ENCODE results near the gene INCA1.
A peak's percentile ranks its signal among the peaks of the same experiment; 100 is the strongest.
"Not testable (repeated sequence)": the region's sequence is repeated elsewhere in the genome, so short reads cannot be mapped to it uniquely, and the experiment has no call there.

INCA1 gene

GRCh38 chr17:4997302-4998026 lies at the start of gene INCA1, which contains the start of gene KIF1C:
Gene INCA1 (minus strand): TSS chr17:4997522. CDS start chr17:4994437, 3,085 bp downstream.
Gene KIF1C (plus strand): TSS chr17:4997950. CDS start chr17:5000247, 2,297 bp downstream.
- DNase-seq, result peak; percentile 89

- no peak for DNase-seq
Measured at GRCh38 chr17:5045496-5045895, 48.2 kb upstream of the INCA1 start.

DNA sequence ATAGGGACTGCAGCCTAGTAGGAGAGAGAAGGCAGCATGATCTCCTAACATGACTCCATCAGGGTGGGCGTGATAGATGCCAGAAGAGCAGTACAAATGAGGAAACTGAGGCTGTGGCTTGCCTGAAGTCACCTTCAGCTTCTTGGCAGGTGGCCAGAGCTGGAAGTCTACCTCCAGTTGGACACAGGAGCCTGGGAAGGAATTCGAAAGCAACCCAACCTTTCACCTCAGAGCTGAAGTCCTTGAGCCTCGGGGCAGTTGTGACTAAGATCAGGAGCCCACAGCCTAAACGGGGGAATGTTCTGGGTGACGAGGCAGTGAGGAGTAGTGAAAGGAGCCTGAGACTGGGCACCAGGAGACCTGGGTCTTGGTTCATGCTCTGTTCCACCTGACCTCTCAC lies 47.3 kb upstream of the INCA1 start:
- DNase-seq, result no peak

GRCh38 chr17:5043524-5043923 lies 46.2 kb upstream of the INCA1 start:
- no peak for DNase-seq

GRCh38 chr17:5042157-5043022 lies 45.1 kb upstream of the INCA1 start:
- DNase-seq, result no peak

GRCh38 chr17:5035315-5035714 lies 38.0 kb upstream of the INCA1 start, which contains the start of gene SLC52A1:
Gene SLC52A1 (minus strand): TSS chr17:5035426. CDS start chr17:5034606, 820 bp downstream.
- DNase-seq, result no peak

DNA sequence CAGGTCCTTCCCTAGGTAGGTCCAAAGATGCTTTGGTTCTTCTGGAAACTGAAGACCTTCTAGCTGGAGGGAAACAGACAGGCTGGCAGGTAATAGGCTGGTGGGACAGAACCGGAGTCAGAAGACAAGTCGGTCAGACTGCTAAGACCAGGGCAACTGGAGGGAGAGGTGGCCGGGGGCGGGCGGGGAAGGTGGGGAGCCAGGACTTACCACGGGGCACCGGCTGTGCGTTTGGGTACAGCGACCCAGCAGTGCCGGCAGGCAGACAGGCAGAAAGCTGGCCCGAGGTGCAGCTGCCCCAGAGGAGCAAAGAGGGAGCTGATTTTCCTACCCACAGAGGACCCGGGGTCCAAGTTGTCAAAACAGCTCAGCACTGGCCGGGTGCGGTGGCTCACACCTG lies 37.3 kb upstream of the INCA1 start:
- DNase-seq, result no peak

DNA sequence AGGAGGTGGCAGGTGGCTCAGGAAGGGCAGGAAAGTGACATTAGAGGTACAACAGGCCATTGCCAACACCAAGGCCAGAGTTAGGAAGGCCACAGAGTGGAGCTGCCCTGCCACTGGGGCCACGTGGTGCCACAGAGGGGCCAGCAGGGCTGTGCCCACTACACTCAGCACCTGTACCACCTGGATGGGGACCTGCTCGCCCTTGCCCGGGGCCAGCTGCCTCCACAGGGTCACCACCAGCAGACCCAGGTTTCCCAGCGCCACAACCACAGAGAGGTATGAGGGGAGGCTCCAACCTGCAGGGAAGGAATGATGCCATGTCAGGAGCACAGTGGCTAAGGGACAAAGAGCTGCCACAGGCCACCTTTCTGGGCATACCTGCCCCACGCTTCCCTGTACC lies 36.7 kb upstream of the INCA1 start:
- no peak for DNase-seq

DNA sequence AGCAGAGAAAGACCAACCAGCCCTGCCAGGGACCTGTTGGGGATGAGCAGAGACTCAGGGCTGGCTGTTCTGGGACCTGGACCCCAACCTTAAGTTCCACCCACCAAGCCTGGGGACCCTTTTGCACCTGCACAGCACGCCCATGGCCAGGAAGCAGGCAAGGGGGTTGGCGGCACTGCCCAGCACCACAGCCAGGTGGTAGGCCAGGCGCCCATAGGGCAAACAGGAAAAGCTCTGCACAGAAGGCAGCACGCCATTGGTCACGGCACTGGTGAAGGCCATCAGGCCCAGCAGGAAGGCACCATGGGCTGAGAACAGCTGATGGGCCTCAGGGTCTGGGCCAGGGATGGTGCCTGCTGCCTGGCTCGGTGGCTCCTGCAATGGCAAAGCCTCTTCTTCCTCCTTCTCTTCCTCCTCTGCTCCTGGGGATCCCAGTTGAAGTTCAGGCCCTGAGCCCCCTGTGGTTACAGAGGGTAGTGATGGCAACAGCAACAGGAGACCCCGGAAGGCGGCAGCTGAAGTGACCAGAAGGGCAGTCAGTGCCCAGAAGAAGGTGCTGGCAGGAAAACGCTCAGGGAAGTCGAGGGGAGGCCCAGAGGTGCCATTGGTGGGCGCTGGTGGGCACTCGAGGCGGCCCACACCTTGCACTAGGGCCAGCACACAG lies 36.2 kb upstream of the INCA1 start:
- no peak for DNase-seq

- DNase-seq, result no peak
Measured at GRCh38 chr17:5032865-5033264, 35.5 kb upstream of the INCA1 start.

- DNase-seq, result peak; percentile 77
Measured at GRCh38 chr17:5031365-5032082, 34.2 kb upstream of the INCA1 start.

DNA sequence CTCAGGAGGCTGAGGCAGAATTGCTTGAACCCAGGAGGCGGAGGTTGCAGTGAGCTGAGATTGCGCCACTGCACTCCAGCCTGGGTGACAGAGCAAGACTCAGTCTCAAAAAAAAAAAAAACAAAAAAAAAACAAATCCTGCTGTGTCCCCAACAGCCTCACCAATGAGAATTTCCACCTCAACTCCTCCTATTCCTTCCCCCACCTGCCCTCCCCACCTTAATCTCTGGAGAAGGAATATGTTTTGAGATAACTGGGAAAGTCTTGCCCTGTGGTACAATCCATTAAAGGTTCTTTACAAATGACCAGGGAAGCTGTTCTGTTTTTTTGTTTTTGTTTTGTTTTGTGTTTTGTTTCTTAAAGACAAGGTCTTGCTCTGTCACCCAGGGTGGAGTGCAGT lies 32.8 kb upstream of the INCA1 start:
- DNase-seq, result not testable (repeated sequence)

GRCh38 chr17:5027916-5028315 lies 30.6 kb upstream of the INCA1 start:
- no peak for DNase-seq

DNA sequence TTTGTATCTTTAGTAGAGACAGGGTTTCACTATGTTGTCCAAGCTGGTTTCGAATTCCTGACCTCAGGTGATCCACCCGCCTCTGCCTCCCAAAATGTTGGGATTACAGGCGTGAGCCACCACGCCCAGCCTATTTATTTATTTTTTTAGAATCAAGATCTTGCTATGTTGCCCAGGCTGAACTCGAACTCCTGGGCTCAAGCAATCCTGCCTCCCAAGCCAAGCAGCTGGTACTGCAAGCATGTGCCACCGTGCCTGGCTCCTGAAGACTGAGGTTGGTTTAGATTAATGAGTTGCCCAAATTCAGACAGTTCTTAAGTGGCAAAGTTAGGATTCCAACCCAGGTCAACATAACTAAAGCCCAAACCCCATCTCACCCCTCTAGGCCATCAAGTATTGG lies 30.0 kb upstream of the INCA1 start:
- DNase-seq, result no peak

GRCh38 chr17:5024604-5025003 lies 27.3 kb upstream of the INCA1 start:
- no peak for DNase-seq

DNA sequence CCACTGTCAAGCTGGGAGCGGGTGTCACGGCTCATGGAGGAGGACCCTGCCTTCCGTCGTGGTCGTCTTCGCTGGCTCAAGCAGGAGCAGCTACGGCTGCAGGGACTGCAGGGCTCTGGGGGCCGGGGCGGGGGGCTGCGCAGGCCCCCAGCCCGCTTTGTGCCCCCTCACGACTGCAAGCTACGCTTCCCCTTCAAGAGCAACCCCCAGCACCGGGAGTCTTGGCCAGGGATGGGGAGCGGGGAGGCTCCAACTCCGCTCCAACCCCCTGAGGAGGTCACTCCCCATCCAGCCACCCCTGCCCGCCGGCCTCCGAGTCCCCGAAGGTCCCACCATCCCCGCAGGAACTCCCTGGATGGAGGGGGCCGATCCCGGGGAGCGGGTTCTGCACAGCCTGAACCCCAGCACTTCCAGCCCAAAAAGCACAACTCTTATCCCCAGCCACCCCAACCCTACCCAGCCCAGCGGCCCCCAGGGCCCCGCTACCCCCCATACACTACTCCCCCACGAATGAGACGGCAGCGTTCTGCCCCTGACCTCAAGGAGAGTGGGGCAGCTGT lies 26.3 kb upstream of the INCA1 start:
- no peak for DNase-seq

- no peak for DNase-seq
Measured at GRCh38 chr17:5022171-5022711, 24.9 kb upstream of the INCA1 start.

DNA sequence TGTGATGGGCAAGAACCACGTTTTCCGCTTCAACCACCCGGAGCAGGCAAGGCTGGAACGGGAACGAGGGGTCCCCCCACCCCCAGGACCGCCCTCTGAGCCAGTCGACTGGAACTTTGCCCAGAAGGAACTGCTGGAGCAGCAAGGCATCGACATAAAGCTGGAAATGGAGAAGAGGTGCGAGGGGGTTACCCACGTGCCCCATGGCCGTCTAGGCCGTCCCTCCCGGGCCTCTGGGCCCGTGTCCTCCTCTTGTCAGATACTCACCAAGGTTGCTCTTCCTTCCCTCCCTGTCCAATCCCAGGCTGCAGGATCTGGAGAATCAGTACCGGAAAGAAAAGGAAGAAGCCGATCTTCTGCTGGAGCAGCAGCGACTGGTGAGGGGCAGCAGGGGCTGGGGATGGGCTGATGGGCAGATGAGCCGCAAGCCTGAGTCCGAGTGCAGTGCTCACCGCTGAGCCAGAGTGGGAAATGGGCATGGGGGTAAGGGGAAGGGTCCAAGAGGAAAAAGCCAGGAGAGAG lies 23.2 kb upstream of the INCA1 start:
- no peak for DNase-seq

GRCh38 chr17:5019475-5019956 lies 22.2 kb upstream of the INCA1 start:
- no peak for DNase-seq

DNA sequence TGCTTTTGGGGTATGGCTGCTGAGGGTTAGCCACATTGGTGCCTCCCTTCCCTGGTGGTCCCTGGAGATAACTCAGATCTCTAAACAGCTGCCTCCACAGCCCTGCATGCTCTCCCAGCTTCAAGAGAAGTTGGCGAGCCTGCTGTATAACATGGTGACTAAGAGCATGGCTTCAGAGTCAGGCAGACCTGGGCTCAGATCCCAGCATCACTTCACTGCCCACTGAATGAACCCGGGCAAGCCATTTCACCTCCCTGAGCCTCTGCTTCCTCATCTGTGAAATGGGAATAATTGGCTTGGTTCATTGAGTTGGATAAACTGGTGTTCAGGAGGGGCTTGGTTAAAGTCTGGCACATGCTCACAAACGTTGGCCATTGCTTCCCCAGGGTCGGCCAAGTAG lies 17.0 kb upstream of the INCA1 start:
- DNase-seq, result no peak

GRCh38 chr17:5011928-5012327 lies 14.6 kb upstream of the INCA1 start:
- DNase-seq, result no peak

Measured in NCI-H1436 (cell line).